Rectal smooth muscle tissue (tissue), 1 donor: ENCODE results near the gene NPAS3.

ENCODE experiments used
- H3K27ac ChIP-seq: one replicate; pipeline ENCODE4 v1.7.0; 2013; ENCODE audit warnings: low read depth, low read length, inconsistent platforms
- H3K27me3 ChIP-seq: one replicate; pipeline ENCODE4 v1.7.0; 2013; ENCODE audit warnings: low read length; ENCODE audit not compliant: control insufficient read depth, insufficient read depth
- H3K36me3 ChIP-seq: one replicate; pipeline ENCODE4 v1.7.0; 2013; ENCODE audit warnings: low read length; ENCODE audit not compliant: control insufficient read depth, insufficient read depth
- H3K4me1 ChIP-seq: one replicate; pipeline ENCODE4 v1.7.0; 2013; ENCODE audit warnings: low read length; ENCODE audit not compliant: control insufficient read depth, insufficient read depth
- H3K4me3 ChIP-seq: one replicate; pipeline ENCODE4 v1.7.0; 2013; ENCODE audit warnings: low read length
- H3K9ac ChIP-seq: one replicate; pipeline ENCODE4 v1.7.0; 2013; ENCODE audit warnings: low read length

The NPAS3 gene

DNA sequence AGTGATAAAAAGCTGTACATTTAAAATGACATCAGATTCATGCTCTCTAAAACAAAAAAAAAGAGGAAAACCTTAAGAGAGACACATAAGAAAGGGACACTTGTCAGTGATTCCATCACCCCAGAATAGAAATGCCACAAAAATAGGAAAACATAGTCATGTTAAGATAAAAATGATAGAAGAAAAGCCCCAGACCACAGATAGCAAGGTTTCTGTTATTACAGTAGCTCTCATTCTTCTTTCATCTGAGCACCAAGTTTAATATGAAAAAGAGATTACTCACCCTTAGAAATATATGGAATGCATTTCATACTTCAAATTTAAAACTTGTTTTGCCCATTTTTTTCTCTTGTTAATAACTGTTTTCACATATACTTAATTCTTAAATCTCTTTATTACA is 795.0 kb downstream of the NPAS3 start:
- Histone ChIP-seq H3K27ac (no peak overlapping the region), H3K4me1 (no peaks in the 10 kb centered on the region), H3K4me3 (no peak overlapping the region), H3K27me3 (no peaks in the 10 kb centered on the region), H3K36me3 (no peaks in the 10 kb centered on the region), H3K9ac (no peak overlapping the region)

DNA sequence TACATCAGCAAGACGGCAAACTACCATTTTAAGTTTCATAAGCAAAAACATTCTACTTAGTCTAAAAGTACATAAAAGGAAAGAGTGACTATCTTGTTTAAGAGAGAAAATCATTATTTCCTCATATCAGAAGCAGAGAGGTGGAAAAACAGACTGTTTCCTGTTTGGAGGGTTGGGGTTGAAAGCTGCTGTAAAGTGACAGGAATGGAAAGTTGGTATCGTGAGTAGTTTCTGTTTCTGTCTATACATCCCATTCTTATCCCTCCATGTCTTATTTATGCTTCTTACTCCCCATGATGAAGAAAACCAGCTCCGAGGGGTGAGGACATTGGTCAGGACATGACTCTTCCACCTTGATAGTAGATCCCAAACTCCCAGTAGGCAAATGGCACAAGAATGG is 795.7 kb downstream of the NPAS3 start:
- Histone ChIP-seq H3K36me3 (no peaks in the 10 kb centered on the region), H3K27me3 (no peaks in the 10 kb centered on the region), H3K4me3 (no peak overlapping the region), H3K9ac (no peak overlapping the region), H3K27ac (no peak overlapping the region), H3K4me1 (no peaks in the 10 kb centered on the region)

GRCh38 chr14:33736299-33736825 is 797.7 kb downstream of the NPAS3 start:
- Histone ChIP-seq H3K4me3 (no peak overlapping the region), H3K27ac (no peak overlapping the region), H3K9ac (no peak overlapping the region), H3K4me1 (no peaks in the 10 kb centered on the region), H3K27me3 (no peaks in the 10 kb centered on the region), H3K36me3 (no peaks in the 10 kb centered on the region)

- no peak overlapping the region for H3K27ac ChIP-seq
- no peak overlapping the region for H3K4me3 ChIP-seq
- H3K4me1 ChIP-seq = no peaks in the 10 kb centered on the region
Observed at GRCh38 chr14:33736979-33737378, 798.3 kb downstream of the NPAS3 start.

DNA sequence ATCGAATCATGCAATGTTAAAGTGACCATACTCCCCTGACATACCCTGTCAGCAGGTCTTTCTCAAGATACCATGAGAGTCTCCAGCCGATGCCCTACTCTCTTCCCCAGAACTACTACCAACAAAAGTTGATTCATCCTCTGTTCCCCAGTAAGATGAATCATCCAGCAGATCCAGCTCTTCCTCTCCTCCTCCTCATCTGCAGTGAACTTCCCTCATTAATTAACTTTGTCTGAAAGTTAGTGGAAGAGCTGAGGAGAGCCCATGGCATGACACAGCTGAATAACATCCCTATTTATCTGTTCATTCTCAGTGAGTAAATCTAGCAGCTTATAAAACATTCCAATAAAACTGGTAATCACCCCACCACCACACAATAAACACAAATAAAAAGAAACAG is 798.8 kb downstream of the NPAS3 start:
- Histone ChIP-seq H3K4me3 (no peak overlapping the region), H3K4me1 (no peaks in the 10 kb centered on the region), H3K36me3 (no peaks in the 10 kb centered on the region), H3K27me3 (no peaks in the 10 kb centered on the region), H3K27ac (no peak overlapping the region), H3K9ac (no peak overlapping the region)

More at GRCh38 chr14:33736979-33737378, 798.3 kb downstream of the NPAS3 start:
- Histone ChIP-seq H3K9ac (no peak overlapping the region), H3K27me3 (no peaks in the 10 kb centered on the region), H3K36me3 (no peaks in the 10 kb centered on the region)

DNA sequence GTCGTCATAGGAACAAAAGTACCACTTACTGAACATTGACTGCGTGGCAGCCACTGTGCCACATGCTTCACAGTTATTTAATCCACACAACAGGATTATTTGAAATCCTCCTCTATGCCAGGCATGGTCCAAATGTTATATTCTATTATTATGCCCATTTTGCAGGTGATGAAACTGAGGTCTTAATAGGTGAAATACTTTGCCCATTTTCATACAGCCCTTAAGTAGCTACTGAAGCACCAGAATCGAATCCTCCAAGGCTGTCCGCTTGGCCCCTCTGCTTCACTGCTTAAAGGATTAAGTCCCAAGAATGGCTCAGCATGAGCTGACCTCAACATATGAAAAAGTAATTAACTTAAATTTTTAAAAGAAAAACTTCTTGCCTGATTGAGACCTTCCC is 799.4 kb downstream of the NPAS3 start:
- no peak overlapping the region for H3K4me3 ChIP-seq

GRCh38 chr14:33738491-33738890 is 799.8 kb downstream of the NPAS3 start:
- no peak overlapping the region for H3K9ac ChIP-seq
- H3K4me3 ChIP-seq = no peak overlapping the region
- no peaks in the 10 kb centered on the region for H3K27me3 ChIP-seq
- no peaks in the 10 kb centered on the region for H3K36me3 ChIP-seq
- no peak overlapping the region for H3K27ac ChIP-seq
- H3K4me1 ChIP-seq = no peaks in the 10 kb centered on the region

More for the DNA sequence above, 799.4 kb downstream of the NPAS3 start:
- Histone ChIP-seq H3K4me1 (no peaks in the 10 kb centered on the region), H3K9ac (no peak overlapping the region), H3K27ac (no peak overlapping the region), H3K27me3 (no peaks in the 10 kb centered on the region), H3K36me3 (no peaks in the 10 kb centered on the region)

GRCh38 chr14:33740531-33740930 is 801.9 kb downstream of the NPAS3 start:
- Histone ChIP-seq H3K27ac (no peak overlapping the region), H3K9ac (no peak overlapping the region), H3K27me3 (no peaks in the 10 kb centered on the region), H3K4me3 (no peak overlapping the region), H3K4me1 (no peaks in the 10 kb centered on the region), H3K36me3 (no peaks in the 10 kb centered on the region)

- Histone ChIP-seq H3K36me3 (no peaks in the 10 kb centered on the region), H3K9ac (no peak overlapping the region), H3K4me1 (no peaks in the 10 kb centered on the region), H3K27ac (no peak overlapping the region), H3K27me3 (no peaks in the 10 kb centered on the region), H3K4me3 (no peak overlapping the region)
Observed at GRCh38 chr14:33742166-33742565, 803.5 kb downstream of the NPAS3 start.

DNA sequence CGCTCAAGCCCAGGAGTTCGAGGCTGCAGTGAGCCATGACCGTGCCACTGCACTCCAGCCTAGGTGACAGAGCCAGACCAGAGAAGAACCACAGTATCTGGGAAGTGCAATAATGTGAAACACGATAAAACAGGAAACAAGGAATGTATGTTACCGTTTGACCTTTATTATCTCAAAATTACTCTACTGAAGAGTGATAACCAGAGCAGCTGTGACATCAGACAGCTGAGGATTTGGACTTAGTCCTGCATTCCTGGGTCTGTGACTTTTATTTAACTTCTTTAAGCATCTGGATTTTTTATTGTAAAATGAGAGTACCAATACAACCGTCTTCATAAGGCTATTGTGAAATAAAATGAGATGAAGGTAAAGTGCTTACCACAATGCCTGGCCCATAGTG is 806.5 kb downstream of the NPAS3 start:
- Histone ChIP-seq H3K4me3 (no peak overlapping the region), H3K27me3 (no peaks in the 10 kb centered on the region), H3K4me1 (no peaks in the 10 kb centered on the region), H3K9ac (no peak overlapping the region), H3K36me3 (no peaks in the 10 kb centered on the region), H3K27ac (no peak overlapping the region)

GRCh38 chr14:33747749-33748148 is 809.1 kb downstream of the NPAS3 start:
- H3K36me3 ChIP-seq = no peaks in the 10 kb centered on the region
- H3K27me3 ChIP-seq = no peaks in the 10 kb centered on the region
- H3K9ac ChIP-seq = no peak overlapping the region
- H3K4me1 ChIP-seq = no peaks in the 10 kb centered on the region
- H3K4me3 ChIP-seq = no peak overlapping the region
- H3K27ac ChIP-seq = no peak overlapping the region

- Histone ChIP-seq H3K27me3 (no peaks in the 10 kb centered on the region), H3K27ac (no peak overlapping the region)
Observed at GRCh38 chr14:33754261-33754660, 815.6 kb downstream of the NPAS3 start.

DNA sequence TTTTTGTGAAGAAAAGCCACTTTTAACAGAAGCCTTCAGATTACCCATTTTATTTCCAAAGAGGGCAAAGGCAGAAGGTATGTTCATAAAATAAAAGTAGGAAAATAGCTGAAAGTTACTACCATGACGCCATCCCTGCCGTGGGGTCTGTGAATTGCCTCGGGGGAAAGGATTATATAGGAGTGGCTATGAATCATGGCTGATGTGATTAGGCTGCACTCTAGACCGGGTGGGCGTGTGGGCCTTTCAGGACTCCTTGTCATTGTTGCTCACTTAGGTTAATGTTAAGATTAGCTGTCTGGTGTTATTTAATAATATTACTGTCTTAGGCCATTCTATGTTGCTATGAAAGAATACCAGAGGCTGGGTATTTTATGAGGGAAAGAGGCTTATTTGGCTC is 816.7 kb downstream of the NPAS3 start:
- H3K27ac ChIP-seq = no peak overlapping the region
- H3K27me3 ChIP-seq = no peaks in the 10 kb centered on the region

More at GRCh38 chr14:33754261-33754660, 815.6 kb downstream of the NPAS3 start:
- H3K36me3 ChIP-seq = no peaks in the 10 kb centered on the region
- H3K9ac ChIP-seq = no peak overlapping the region
- H3K4me1 ChIP-seq = no peaks in the 10 kb centered on the region
- H3K4me3 ChIP-seq = no peak overlapping the region

More for the DNA sequence above, 816.7 kb downstream of the NPAS3 start:
- H3K4me1 ChIP-seq = no peaks in the 10 kb centered on the region
- H3K4me3 ChIP-seq = no peak overlapping the region
- H3K36me3 ChIP-seq = no peaks in the 10 kb centered on the region
- H3K9ac ChIP-seq = no peak overlapping the region
